ENCODE measurements around the gene RYR2. TPM values are rescaled to one million over a fixed set of nuclear protein-coding genes. Genes with fewer than 3 reads are reported as not detected.

The RYR2 gene
- total RNA-seq, 1 experiment from 2014 or later, result 4.0 TPM

DNA sequence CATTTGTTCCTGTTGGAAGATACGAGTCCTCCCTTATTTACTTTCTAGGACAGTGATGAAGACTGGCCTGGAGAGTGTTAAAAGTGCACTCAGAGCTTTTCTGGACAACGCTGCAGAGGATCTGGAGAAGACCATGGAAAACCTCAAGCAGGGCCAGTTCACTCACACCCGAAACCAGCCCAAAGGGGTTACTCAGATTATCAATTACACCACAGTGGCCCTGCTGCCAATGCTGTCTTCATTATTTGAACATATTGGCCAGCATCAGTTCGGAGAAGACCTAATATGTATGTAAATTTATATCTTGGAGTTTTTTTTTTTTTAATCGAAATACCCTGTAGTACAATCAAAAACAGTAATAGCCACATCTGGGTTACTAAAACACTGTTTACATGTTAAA is 658.2 kb downstream of the RYR2 start:
- CTCF ChIA-PET, result interaction anchor here (0.6 to 1.5 kb wide), 3 partner anchors 23 to 114 kb away, joined by 4 read pairs; no protein-coding TSS in a partner anchor
- TF ChIP-seq, protein P1, sequence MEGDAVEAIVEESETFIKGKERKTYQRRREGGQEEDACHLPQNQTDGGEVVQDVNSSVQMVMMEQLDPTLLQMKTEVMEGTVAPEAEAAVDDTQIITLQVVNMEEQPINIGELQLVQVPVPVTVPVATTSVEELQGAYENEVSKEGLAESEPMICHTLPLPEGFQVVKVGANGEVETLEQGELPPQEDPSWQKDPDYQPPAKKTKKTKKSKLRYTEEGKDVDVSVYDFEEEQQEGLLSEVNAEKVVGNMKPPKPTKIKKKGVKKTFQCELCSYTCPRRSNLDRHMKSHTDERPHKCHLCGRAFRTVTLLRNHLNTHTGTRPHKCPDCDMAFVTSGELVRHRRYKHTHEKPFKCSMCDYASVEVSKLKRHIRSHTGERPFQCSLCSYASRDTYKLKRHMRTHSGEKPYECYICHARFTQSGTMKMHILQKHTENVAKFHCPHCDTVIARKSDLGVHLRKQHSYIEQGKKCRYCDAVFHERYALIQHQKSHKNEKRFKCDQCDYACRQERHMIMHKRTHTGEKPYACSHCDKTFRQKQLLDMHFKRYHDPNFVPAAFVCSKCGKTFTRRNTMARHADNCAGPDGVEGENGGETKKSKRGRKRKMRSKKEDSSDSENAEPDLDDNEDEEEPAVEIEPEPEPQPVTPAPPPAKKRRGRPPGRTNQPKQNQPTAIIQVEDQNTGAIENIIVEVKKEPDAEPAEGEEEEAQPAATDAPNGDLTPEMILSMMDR (IDR thresholded peaks at IDR 0.05; ENCODE audit: unreplicated experiment), result no peak
- no TSS peak for BruUV-seq (replicated peaks)

DNA sequence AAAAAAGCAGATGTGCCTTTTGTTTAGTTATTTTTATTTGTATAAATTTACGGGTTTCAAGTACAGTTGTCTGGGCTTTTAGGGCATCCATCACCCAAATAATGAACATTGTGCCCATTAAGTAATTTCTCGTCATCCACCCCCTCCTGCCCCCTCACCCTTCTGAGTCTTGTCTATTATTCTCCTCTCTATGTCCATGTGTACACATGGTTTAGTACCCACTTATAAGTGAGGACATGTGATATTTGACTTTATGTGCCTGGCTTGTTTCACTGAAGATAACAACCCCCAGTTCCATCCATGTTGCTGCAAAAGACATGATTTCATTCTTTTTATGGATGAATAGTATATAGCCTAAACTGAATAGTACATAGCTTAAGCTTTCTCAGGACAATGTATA is 659.5 kb downstream of the RYR2 start:
- Mint-ChIP-seq H3K4me1 (ENCODE audit: insufficient read depth, unreplicated experiment) (peaks cover 5% of the 10 kb centered on the region), H3K9me3 (ENCODE audit: unreplicated experiment) (no peaks in the 10 kb centered on the region), H3K27me3 (ENCODE audit: insufficient read depth, unreplicated experiment) (no peaks in the 10 kb centered on the region), H3K27ac (ENCODE audit: low read depth, unreplicated experiment) (no peak overlapping the region), H3K4me3 (ENCODE audit: unreplicated experiment) (no peak overlapping the region), H3K36me3 (ENCODE audit: insufficient read depth, unreplicated experiment) (peaks cover 5% of the 10 kb centered on the region)
- CTCF ChIA-PET, result interaction anchor here (0.7 kb wide), 1 partner anchor 161 kb away, joined by 3 read pairs; no protein-coding TSS in a partner anchor
- TF ChIP-seq, protein P1 (IDR thresholded peaks at IDR 0.05; ENCODE audit: unreplicated experiment), result no peak
- POLR2A ChIA-PET, result interaction anchor here (0.6 kb wide), 1 partner anchor 24 kb away, joined by 3 read pairs; no protein-coding TSS in a partner anchor
- BruUV-seq (replicated peaks), result no TSS peak
- intact Hi-C loops (cut with micrococcal nuclease), result no loop called here
- DNase-seq (ENCODE audit: unreplicated experiment), result no peak

More for the DNA sequence above, 658.2 kb downstream of the RYR2 start:
- intact Hi-C loops (cut with micrococcal nuclease), result no loop called here
- H3K4me3 Mint-ChIP-seq (ENCODE audit: unreplicated experiment), result no peak overlapping the region
- no peak for DNase-seq (ENCODE audit: unreplicated experiment)
- POLR2A ChIA-PET, result interaction anchor here (0.7 kb wide), 1 partner anchor 9 kb away, joined by 3 read pairs; no protein-coding TSS in a partner anchor
- no peaks in the 10 kb centered on the region for H3K4me1 Mint-ChIP-seq (ENCODE audit: insufficient read depth, unreplicated experiment)
- no peak overlapping the region for H3K27ac Mint-ChIP-seq (ENCODE audit: low read depth, unreplicated experiment)
- no peaks in the 10 kb centered on the region for H3K36me3 Mint-ChIP-seq (ENCODE audit: insufficient read depth, unreplicated experiment)
- H3K27me3 Mint-ChIP-seq (ENCODE audit: insufficient read depth, unreplicated experiment), result no peaks in the 10 kb centered on the region
- no peaks in the 10 kb centered on the region for H3K9me3 Mint-ChIP-seq (ENCODE audit: unreplicated experiment)

DNA sequence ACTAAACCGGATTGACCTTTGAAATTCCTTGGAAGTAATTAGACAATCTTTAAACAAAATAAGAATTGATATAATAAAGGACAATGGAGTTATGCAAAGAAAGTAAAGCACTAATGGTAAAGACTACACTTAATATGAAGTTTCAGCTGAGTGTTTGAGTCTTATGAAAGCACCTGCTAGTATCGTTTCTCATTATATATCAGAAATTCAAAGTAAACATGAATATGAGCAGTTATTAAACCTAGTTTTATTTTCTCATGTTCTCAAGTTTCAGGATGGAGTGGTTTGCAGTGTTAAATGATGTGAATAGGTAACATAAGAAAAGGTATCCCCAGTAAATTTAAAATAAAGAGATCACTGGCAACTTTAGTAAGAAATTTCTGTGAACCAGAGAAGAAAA is 660.2 kb downstream of the RYR2 start:
- intact Hi-C loops (cut with micrococcal nuclease), result no loop called here
- no peak overlapping the region for H3K27ac Mint-ChIP-seq (ENCODE audit: low read depth, unreplicated experiment)
- peaks cover 11% of the 10 kb centered on the region for H3K36me3 Mint-ChIP-seq (ENCODE audit: insufficient read depth, unreplicated experiment)
- no peak overlapping the region for H3K4me3 Mint-ChIP-seq (ENCODE audit: unreplicated experiment)
- no peaks in the 10 kb centered on the region for H3K9me3 Mint-ChIP-seq (ENCODE audit: unreplicated experiment)
- ChIA-PET POLR2A (no interaction called here), CTCF (interaction anchor here (1.1 kb wide), 1 partner anchor 83 kb away, joined by 3 read pairs; no protein-coding TSS in a partner anchor)
- DNase-seq (ENCODE audit: unreplicated experiment), result no peak
- BruUV-seq (replicated peaks), result no TSS peak
- H3K27me3 Mint-ChIP-seq (ENCODE audit: insufficient read depth, unreplicated experiment), result no peaks in the 10 kb centered on the region
- peaks cover 5% of the 10 kb centered on the region for H3K4me1 Mint-ChIP-seq (ENCODE audit: insufficient read depth, unreplicated experiment)
- TF ChIP-seq, protein P1 (IDR thresholded peaks at IDR 0.05; ENCODE audit: unreplicated experiment), result no peak

DNA sequence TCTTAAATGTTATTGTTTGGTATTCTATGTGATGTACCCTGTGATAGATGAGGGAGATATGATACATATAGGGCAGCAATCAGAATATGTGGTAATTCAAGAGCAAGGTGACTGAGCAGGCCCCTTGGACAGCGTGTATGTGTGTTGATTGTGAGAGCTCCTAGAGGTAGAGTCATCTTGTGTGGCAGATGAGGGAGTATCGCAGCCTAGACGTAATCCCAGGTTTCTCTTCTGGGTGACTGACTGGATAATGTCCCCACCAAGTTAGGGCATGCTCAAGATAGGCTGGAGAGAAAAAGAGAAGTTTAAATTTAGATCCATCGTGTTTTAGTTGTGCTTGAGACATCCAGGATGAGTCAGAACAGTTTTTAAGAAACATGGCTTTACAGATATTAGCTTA is 663.5 kb downstream of the RYR2 start:
- Mint-ChIP-seq H3K36me3 (ENCODE audit: insufficient read depth, unreplicated experiment) (peaks cover 11% of the 10 kb centered on the region), H3K9me3 (ENCODE audit: unreplicated experiment) (no peaks in the 10 kb centered on the region), H3K27ac (ENCODE audit: low read depth, unreplicated experiment) (no peak overlapping the region), H3K4me1 (ENCODE audit: insufficient read depth, unreplicated experiment) (peaks cover 5% of the 10 kb centered on the region), H3K27me3 (ENCODE audit: insufficient read depth, unreplicated experiment) (no peaks in the 10 kb centered on the region), H3K4me3 (ENCODE audit: unreplicated experiment) (no peak overlapping the region)
- no TSS peak for BruUV-seq (replicated peaks)
- peak; percentile 14 for DNase-seq (ENCODE audit: unreplicated experiment)
- TF ChIP-seq, protein P1 (IDR thresholded peaks at IDR 0.05; ENCODE audit: unreplicated experiment), result no peak
- intact Hi-C loops (cut with micrococcal nuclease), result no loop called here
- ChIA-PET CTCF (interaction anchor here (0.6 to 1.6 kb wide), 7 partner anchors 25 to 963 kb away, joined by 3 to 5 read pairs (median 3); no protein-coding TSS in a partner anchor), POLR2A (interaction anchor here (1.1 to 1.2 kb wide), 2 partner anchors 8 to 42 kb away, joined by 3 to 4 read pairs; no protein-coding TSS in a partner anchor)

All from MCF 10A (cell line).